Right lobe of liver (tissue), 6 donors: ENCODE data around the gene HIKESHI. TPM values are rescaled to one million over a fixed set of nuclear protein-coding genes. Genes with fewer than 3 reads are reported as not detected.
A peak's percentile ranks its signal among the peaks of the same experiment; 100 is the strongest.

Experiments
- ATAC-seq, 4 donors: fragments of 200-7000 bp; cut with Tn5 transposase; one replicate each; pipeline ENCODE4 v1.9.1; 2020; ENCODE audit warnings: mild to moderate bottlenecking in 4 of 4, moderate library complexity in 4 of 4
- DNase-seq, 3 donors: peaks; one replicate each; pipeline ENCODE4 v3.0.0-alpha.2; 2020
- H3K27ac ChIP-seq, 3 donors: fragments of 200-600 bp; one replicate each; pipeline ENCODE4 v1.8.0; 2022
- H3K27me3 ChIP-seq, 2 donors: fragments of 200-600 bp; one replicate each; pipeline ENCODE4 v1.8.0; 2022
- H3K36me3 ChIP-seq, 4 donors: fragments of 200-600 bp; sonication (generic) in 1 of 4; one replicate each; pipeline versions ENCODE4 v1.5.1 to v1.8.0; 2017 to 2022; ENCODE audit warnings: control low read depth in 1 of 4
- H3K4me1 ChIP-seq, 4 donors: fragments of 200-600 bp; sonication (generic) in 1 of 4; one replicate each; pipeline versions ENCODE4 v1.5.1 to v1.8.0; 2017 to 2022; ENCODE audit warnings: control low read depth in 1 of 4
- H3K4me3 ChIP-seq, 3 donors: fragments of 200-600 bp; one replicate each; pipeline ENCODE4 v1.8.0; 2022
- H3K9me3 ChIP-seq, 4 donors: fragments of 200-600 bp; sonication (generic) in 1 of 4; one replicate each; pipeline versions ENCODE4 v1.5.1 to v1.8.0; 2017 to 2022; ENCODE audit warnings: control low read depth in 1 of 4
- CTCF ChIP-seq, 4 donors: fragments of 200-600 bp in 3 of 4; fragments of 450-650 bp in 1 of 4; IDR thresholded peaks; one replicate each; pipeline versions ENCODE4 v1.5.1 to v1.8.0; 2016 to 2022; ENCODE audit warnings: antibody characterized with exemption in 4 of 4, mild to moderate bottlenecking in 2 of 4
- POLR2A ChIP-seq: fragments of 450-650 bp; IDR thresholded peaks from one replicate; pipeline ENCODE4 v1.6.1; 2017; ENCODE audit warnings: antibody characterized with exemption, mild to moderate bottlenecking
- WGBS: methylation state at CpG from one replicate; pipeline ENCODE4 v1.1.6; 2018; ENCODE audit warnings: low coverage, low lambda C conversion rate; ENCODE audit not compliant: insufficient coverage; ENCODE audit errors: missing lambda C conversion rate; 5-methylcytosine and 5-hydroxymethylcytosine counted together
- intact Hi-C, 2 donors: fragments of 100-400 bp; cut with DNase I; formaldehyde crosslinking; loops; one replicate each; pipeline versions ENCODE4 v1.11.2 to v1.14.1; 2022
- small RNA-seq, 2 experiments: library from RNA; depleted of rRNA; stranded (forward); fragments of <200 nt; gene quantifications; one replicate each; pipeline ENCODE3, GENCODE V24; 2016
- total RNA-seq, 6 experiments: library from RNA; depleted of rRNA in 2 of 6; stranded (reverse); fragments of >200 nt in 2 of 6; fragmentation: NEBNext Ultra II Directional in 3 of 6; extraction: Animal tissue kit (Norgen Biotek cat#: 25700) in 3 of 6; gene quantifications; one replicate each; pipeline versions ENCODE4 v1.1.0 to v1.2.4, GENCODE V29; 2016 to 2023
- donor health status: DM: no; HTN: yes; CAD: no.
- donor health status: DM: no; HTN: no; CAD: no.
- donor health status: DM: no; HTN: no; CAD: no.
- donor health status: DM: no; HTN: yes; CAD: no.
- donor health status: DM: no; HTN: yes; CAD: no.

The HIKESHI gene
- total RNA-seq, 6 experiments from 2014 or later: 10.1 to 17.0 (median 14.2) TPM

GRCh38 chr11:86386746-86387145 lies 84.7 kb downstream of the HIKESHI start:
- Histone ChIP-seq H3K36me3 (no peaks in the 10 kb centered on the region), H3K27me3 (no peaks in the 10 kb centered on the region), H3K4me3 (no peak overlapping the region), H3K27ac (no peak overlapping the region), H3K4me1 (no peaks in the 10 kb centered on the region), H3K9me3 (no peaks in the 10 kb centered on the region)
- 69% methylated on average over 2 of the region's 2 CpGs for WGBS
- no peak for DNase-seq
- no peak for ATAC-seq
- TF ChIP-seq POLR2A: no peak
- intact Hi-C loops: no loop called here

GRCh38 chr11:86388198-86388597 lies 86.2 kb downstream of the HIKESHI start:
- no peaks in the 10 kb centered on the region for H3K9me3 ChIP-seq
- H3K4me3 ChIP-seq: no peak overlapping the region
- H3K4me1 ChIP-seq: no peaks in the 10 kb centered on the region
- no peak for TF ChIP-seq CTCF (IDR thresholded peaks at IDR 0.05)
- TF ChIP-seq POLR2A: no peak
- 63% methylated on average over 4 of the region's 4 CpGs for WGBS
- ATAC-seq (no peak), DNase-seq (no peak)
- H3K27ac ChIP-seq: no peak overlapping the region
- no peaks in the 10 kb centered on the region for H3K36me3 ChIP-seq
- intact Hi-C loops: no loop called here
- H3K27me3 ChIP-seq: no peaks in the 10 kb centered on the region

GRCh38 chr11:86390487-86390886 lies 88.4 kb downstream of the HIKESHI start:
- no peak for ATAC-seq
- Histone ChIP-seq H3K27me3 (no peaks in the 10 kb centered on the region), H3K4me1 (no peaks in the 10 kb centered on the region), H3K9me3 (no peaks in the 10 kb centered on the region), H3K4me3 (no peak overlapping the region), H3K36me3 (no peaks in the 10 kb centered on the region), H3K27ac (no peak overlapping the region)
- DNase-seq: no peak
- intact Hi-C loops: no loop called here
- TF ChIP-seq CTCF (IDR thresholded peaks at IDR 0.05) (no peak), POLR2A (no peak)
- WGBS: 75% methylated on average over 3 of the region's 3 CpGs

GRCh38 chr11:86395061-86395551 lies 93.1 kb downstream of the HIKESHI start:
- no peaks in the 10 kb centered on the region for H3K9me3 ChIP-seq
- no peaks in the 10 kb centered on the region for H3K4me1 ChIP-seq
- no peaks in the 10 kb centered on the region for H3K36me3 ChIP-seq
- H3K4me3 ChIP-seq: no peak overlapping the region
- ATAC-seq (peak in 1 of 4 donors; percentile 17), DNase-seq (no peak)
- H3K27me3 ChIP-seq: no peaks in the 10 kb centered on the region
- WGBS: 68% methylated on average over 5 of the region's 6 CpGs
- TF ChIP-seq CTCF (IDR thresholded peaks at IDR 0.05): no peak
- TF ChIP-seq POLR2A: no peak
- intact Hi-C loops: no loop called here
- no peak overlapping the region for H3K27ac ChIP-seq

Small RNA genes within 50 kb of the gene (small RNA-seq; reads per million reads assigned to genes)
- gene RN7SL225P: 0 to 0.10 reads per million in 2 experiments

Other genes starting within 250 kb of the HIKESHI start
- 100 to 1,000 TPM in 3 of 6 experiments, 10 to 100 TPM in 3; 84.1 to 137 (median 97.6) TPM for gene PICALM, start 233.2 kb upstream of the HIKESHI start, total RNA-seq
- gene EED, start 57.5 kb upstream of the HIKESHI start, total RNA-seq: 10 to 100 TPM in 1 of 6 experiments, 1 to 10 TPM in 5; 6.7 to 10.4 (median 8.9) TPM
- gene CCDC81, start 72.6 kb downstream of the HIKESHI start, total RNA-seq: 1 to 10 TPM in 1 of 6 experiments, under 1 TPM in 4, not detected in 1; 0.12 to 1.6 (median 0.55) TPM